B cell (primary cell): Measurements from ENCODE around the gene RGS3. TPM values are rescaled to one million over a fixed set of nuclear protein-coding genes. Genes with fewer than 3 reads are reported as not detected.

Experiments
- ATAC-seq: fragments of 200-7000 bp; cut with Tn5 transposase; one replicate; pipeline ENCODE4 v1.10.0; 2021; ENCODE audit warnings: low read depth, mild to moderate bottlenecking, moderate number of reproducible peaks, moderate library complexity
- CTCF ChIA-PET: fragments of 350-600 bp; sonication (Branson Sonifier 250); formaldehyde crosslinking; loops from one replicate; lab custom pipeline; 2021; ENCODE audit warnings: antibody characterized with exemption, inconsistent platforms; lab: Charles Lee
- POLR2A ChIA-PET: fragments of 350-600 bp; sonication (Branson Sonifier 250); formaldehyde crosslinking; loops from one replicate; lab custom pipeline; 2021; ENCODE audit warnings: antibody characterized with exemption; lab: Charles Lee
- DNase-seq: peaks from one replicate; pipeline ENCODE4 v3.0.0; 2013
- H2AFZ ChIP-seq: 2 replicates; pipeline ENCODE4 v1.6.1; 2012; ENCODE audit warnings: mild to moderate bottlenecking, low read depth, low read length; ENCODE audit not compliant: insufficient read depth, poor library complexity, severe bottlenecking
- H3K27ac ChIP-seq, 2 donors: 1 replicate in 1 of 2; 2 replicates in 1 of 2; pipeline ENCODE4 v1.5.1; 2012 to 2013; ENCODE audit warnings: low read length in 2 of 2, mild to moderate bottlenecking in 2 of 2, moderate library complexity in 1 of 2
- H3K27me3 ChIP-seq, 4 experiments: fragments of 200-600 bp in 1 of 4; sonication (generic) in 1 of 4; replicated peaks in 1 of 4; 1 replicate in 2 of 4; 2 replicates in 2 of 4; pipeline versions ENCODE4 v1.6.1 to v1.7.0; 2013 to 2016; ENCODE audit warnings: low read length in 3 of 4, mild to moderate bottlenecking in 2 of 4, mixed read lengths in 1 of 4, moderate library complexity in 1 of 4; ENCODE audit not compliant: insufficient read depth in 4 of 4, control insufficient read depth in 3 of 4; ENCODE audit errors: control extremely low read depth in 1 of 4
- H3K36me3 ChIP-seq, 2 experiments: replicated peaks in 1 of 2; 1 replicate in 1 of 2; 2 replicates in 1 of 2; pipeline versions ENCODE4 v1.6.1 to v1.7.1; 2013; ENCODE audit warnings: low read length in 1 of 2; ENCODE audit not compliant: insufficient read depth in 2 of 2, control insufficient read depth in 1 of 2; ENCODE audit errors: control extremely low read depth in 1 of 2, extremely low read depth in 1 of 2
- H3K4me1 ChIP-seq, 2 donors: fragments of 200-600 bp in 1 of 2; sonication (generic) in 1 of 2; 1 replicate in 1 of 2; 2 replicates in 1 of 2; pipeline versions ENCODE4 v1.5.1 to v1.6.1; 2013 to 2017; ENCODE audit warnings: low read length in 2 of 2; ENCODE audit not compliant: control insufficient read depth in 2 of 2, insufficient read depth in 2 of 2
- H3K4me2 ChIP-seq: replicated peaks from 2 replicates; pipeline ENCODE3; 2012; ENCODE audit warnings: mild to moderate bottlenecking, low read depth, low read length; ENCODE audit not compliant: poor library complexity, severe bottlenecking
- H3K4me3 ChIP-seq, 5 experiments: fragments of 200-600 bp in 1 of 5; sonication (generic) in 1 of 5; 1 replicate in 3 of 5; 2 replicates in 2 of 5; pipeline versions ENCODE4 v1.5.1 to v1.7.0; 2011 to 2016; ENCODE audit warnings: low read length in 4 of 5, mild to moderate bottlenecking in 4 of 5, low read depth in 2 of 5, control low read depth in 1 of 5, moderate library complexity in 1 of 5; ENCODE audit not compliant: insufficient read depth in 1 of 5; ENCODE audit errors: control extremely low read depth in 1 of 5, extremely low read depth in 1 of 5
- H3K79me2 ChIP-seq: fragments of 200-600 bp; sonication (generic); one replicate; pipeline ENCODE4 v1.6.0; 2016; ENCODE audit warnings: low read length; ENCODE audit not compliant: control insufficient read depth, insufficient read depth
- H3K9ac ChIP-seq: fragments of 200-600 bp; sonication (generic); 2 replicates; pipeline ENCODE4 v1.6.1; 2017; ENCODE audit warnings: mild to moderate bottlenecking, low read length, moderate library complexity
- H3K9me3 ChIP-seq, 3 donors: one replicate each; pipeline versions ENCODE4 v1.6.1 to v1.7.1; 2013; ENCODE audit warnings: low read length in 2 of 3; ENCODE audit not compliant: control insufficient read depth in 2 of 3, insufficient read depth in 1 of 3; ENCODE audit errors: control extremely low read depth in 1 of 3
- H4K20me1 ChIP-seq: 2 replicates; pipeline ENCODE4 v1.6.0; 2012; ENCODE audit warnings: mild to moderate bottlenecking, low read length; ENCODE audit not compliant: insufficient read depth, control insufficient read depth, poor library complexity, severe bottlenecking
- H3K27ac Mint-ChIP-seq: one replicate; pipeline ENCODE4 v1.8.0; 2021; ENCODE audit warnings: mixed read lengths
- H3K27me3 Mint-ChIP-seq: one replicate; pipeline ENCODE4 v1.8.0; 2021; ENCODE audit warnings: mixed read lengths
- H3K4me1 Mint-ChIP-seq: one replicate; pipeline ENCODE4 v1.8.0; 2021; ENCODE audit warnings: mixed read lengths
- H3K4me3 Mint-ChIP-seq: one replicate; pipeline ENCODE4 v1.8.0; 2021; ENCODE audit warnings: mixed read lengths
- H3K9me3 Mint-ChIP-seq: one replicate; pipeline ENCODE4 v1.8.0; 2022; ENCODE audit warnings: mixed read lengths; ENCODE audit not compliant: insufficient read depth
- CTCF ChIP-seq: fragments of 200-600 bp; IDR thresholded peaks from one replicate; pipeline ENCODE4 v1.8.0; 2022; ENCODE audit warnings: antibody characterized with exemption, mild to moderate bottlenecking
- EZH2 ChIP-seq: IDR thresholded peaks from 2 replicates; pipeline ENCODE4 v1.6.1; 2012; ENCODE audit warnings: borderline replicate concordance, low read depth, mild to moderate bottlenecking, moderate library complexity, low read length; ENCODE audit not compliant: insufficient read depth, poor library complexity, severe bottlenecking
- WGBS: methylation state at CpG from one replicate; pipeline ENCODE4 v1.1.5; 2013; ENCODE audit warnings: missing lambda C conversion rate; ENCODE audit not compliant: insufficient coverage; 5-methylcytosine and 5-hydroxymethylcytosine counted together
- intact Hi-C: fragments of 100-400 bp; cut with micrococcal nuclease; formaldehyde crosslinking; loops from one replicate; pipeline ENCODE4 v1.10.0; 2022
- polyA plus RNA-seq: library from polyadenylated mRNA; depleted of rRNA; stranded (reverse); fragments of >200 nt; gene quantifications from 2 replicates; pipeline ENCODE4 v1.2.3, GENCODE V29; 2012
- total RNA-seq, 2 donors: library from RNA; stranded (reverse); fragments of 120-200 nt in 1 of 2; gene quantifications; 1 replicate in 1 of 2; 2 replicates in 1 of 2; pipeline versions ENCODE4 v1.2.3 to v1.2.4, GENCODE V29; 2013 to 2022

The RGS3 gene
- total and polyA plus RNA-seq, 2 donors (not counting 1 experiment from before 2014, with no cell fraction given), result 12.0 to 15.6 TPM

- ATAC-seq, result no peak
- CTCF ChIA-PET, result no interaction called here
- Mint-ChIP-seq H3K4me1 (peaks cover 11% of the 10 kb centered on the region), H3K27ac (no peak overlapping the region), H3K9me3 (no peaks in the 10 kb centered on the region), H3K27me3 (peaks cover 4% of the 10 kb centered on the region), H3K4me3 (no peak overlapping the region)
- Histone ChIP-seq H3K9ac (no peak overlapping the region), H3K4me2 (no peak overlapping the region), H3K27me3 (peaks cover 0 to 22% (median 2%) of the 10 kb centered on the region in 4 experiments), H4K20me1 (no peaks in the 10 kb centered on the region), H2AFZ (no peak overlapping the region), H3K4me1 (peaks cover 4 to 13% of the 10 kb centered on the region in 2 donors), H3K27ac (no peak overlapping the region), H3K36me3 (no peaks in the 10 kb centered on the region), H3K9me3 (peaks cover 0 to 3% (median 0%) of the 10 kb centered on the region in 3 donors), H3K79me2 (no peaks in the 10 kb centered on the region), H3K4me3 (no peak overlapping the region)
- TF ChIP-seq CTCF, result no peak
- no peak for TF ChIP-seq EZH2
- POLR2A ChIA-PET, result no interaction called here
- 100% methylated on average over 2 of the region's 2 CpGs for WGBS
- DNase-seq, result no peak
- intact Hi-C loops, result no loop called here
These were observed 99.3 kb downstream of the RGS3 start for GRCh38 chr9:113562653-113563381.

- Mint-ChIP-seq H3K27ac (no peak overlapping the region), H3K4me3 (no peak overlapping the region), H3K27me3 (peaks cover 4% of the 10 kb centered on the region), H3K4me1 (peaks cover 11% of the 10 kb centered on the region), H3K9me3 (no peaks in the 10 kb centered on the region)
- Histone ChIP-seq H4K20me1 (no peaks in the 10 kb centered on the region), H3K9ac (no peak overlapping the region), H3K4me1 (peaks cover 4 to 13% of the 10 kb centered on the region in 2 donors), H3K9me3 (peaks cover 0 to 3% (median 0%) of the 10 kb centered on the region in 3 donors), H3K27me3 (peaks cover 0 to 22% (median 2%) of the 10 kb centered on the region in 4 experiments), H3K79me2 (no peaks in the 10 kb centered on the region), H3K4me3 (no peak overlapping the region), H3K4me2 (no peak overlapping the region), H2AFZ (no peak overlapping the region), H3K36me3 (no peaks in the 10 kb centered on the region), H3K27ac (no peak overlapping the region)
- CTCF ChIA-PET, result interaction anchor here (2.3 kb wide), 2 partner anchors 16 to 18 kb away, joined by 7 to 9 read pairs; no protein-coding TSS in a partner anchor
- intact Hi-C loops, result no loop called here
- ATAC-seq (no peak), DNase-seq (no peak)
- TF ChIP-seq EZH2 (no peak), CTCF (no peak)
- POLR2A ChIA-PET, result no interaction called here
- 100% methylated on average over 3 of the region's 5 CpGs for WGBS
These were observed 100.4 kb downstream of the RGS3 start for GRCh38 chr9:113563826-113564497.
